ENCODE measurements around the gene LSM8. TPM values are rescaled to one million over a fixed set of nuclear protein-coding genes. Genes with fewer than 3 reads are reported as not detected.

LSM8 gene
- polyA plus RNA-seq, 1 donor (not counting 4 experiments of a cell fraction or from before 2014, with no cell fraction given): 50.2 TPM

DNA sequence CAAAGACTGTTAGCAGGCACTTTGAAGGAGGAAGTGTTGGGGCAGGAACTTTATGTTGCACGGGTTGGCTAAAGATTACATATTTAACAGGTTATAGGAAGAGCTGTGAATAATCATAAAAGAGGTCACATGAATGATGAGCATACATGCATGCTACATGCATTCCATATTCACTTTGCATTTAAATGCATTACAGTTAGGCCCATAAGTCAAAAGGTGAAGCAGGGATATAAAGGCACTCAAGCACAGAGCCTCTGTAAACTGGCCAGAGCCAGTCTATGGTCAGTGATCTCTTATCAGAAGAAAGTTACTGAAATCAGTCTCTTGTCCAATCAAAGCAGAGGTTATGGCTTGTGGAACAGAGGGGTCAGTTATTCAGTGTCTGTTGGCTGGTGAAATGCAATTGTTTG, 33.3 kb downstream of the LSM8 start:
- Histone ChIP-seq H3K9ac (ENCODE audit: control insufficient read depth, extremely low read depth, insufficient read depth, low read length) (no peak overlapping the region), H4K20me1 (ENCODE audit: control insufficient read depth, extremely low read depth, insufficient read depth, low read length) (no peaks in the 10 kb centered on the region), H3K36me3 (ENCODE audit: control insufficient read depth in 2 of 2, extremely low read depth in 1 of 2, insufficient read depth in 2 of 2, low read length in 2 of 2) (no peaks in the 10 kb centered on the region), H2AFZ (ENCODE audit: control insufficient read depth, low read length) (no peak overlapping the region), H3K9me3 (ENCODE audit: control insufficient read depth, low read depth, low read length) (no peaks in the 10 kb centered on the region), H3K27ac (ENCODE audit: control insufficient read depth, insufficient read depth, low read length) (no peak overlapping the region), H3K27me3 (ENCODE audit: control insufficient read depth, extremely low read depth, insufficient read depth, low read length) (no peaks in the 10 kb centered on the region), H3K9me1 (ENCODE audit: control insufficient read depth, extremely low read depth, insufficient read depth, low read length) (no peaks in the 10 kb centered on the region), H3K4me3 (ENCODE audit: control insufficient read depth in 2 of 3, extremely low read depth in 1 of 3, insufficient read depth in 2 of 3, low read depth in 1 of 3, low read length in 3 of 3) (no peak overlapping the region), H3K4me1 (ENCODE audit: control insufficient read depth, extremely low read depth, insufficient read depth, low read length) (peaks cover 6% of the 10 kb centered on the region), H3K79me2 (ENCODE audit: control insufficient read depth, insufficient read depth, low read length) (no peaks in the 10 kb centered on the region), H3K4me2 (ENCODE audit: control insufficient read depth, extremely low read depth, insufficient read depth, low read depth, low read length) (no peak overlapping the region)
- dilution Hi-C loops (cut with MboI; ENCODE audit: extremely low pct_ligation_motif_present, low sequenced_read_pairs): no loop called here
- no peak for DNase-seq (ENCODE audit: low read depth, low spot score)
- FAIRE-seq: no peak
- TF ChIP-seq, protein P1, sequence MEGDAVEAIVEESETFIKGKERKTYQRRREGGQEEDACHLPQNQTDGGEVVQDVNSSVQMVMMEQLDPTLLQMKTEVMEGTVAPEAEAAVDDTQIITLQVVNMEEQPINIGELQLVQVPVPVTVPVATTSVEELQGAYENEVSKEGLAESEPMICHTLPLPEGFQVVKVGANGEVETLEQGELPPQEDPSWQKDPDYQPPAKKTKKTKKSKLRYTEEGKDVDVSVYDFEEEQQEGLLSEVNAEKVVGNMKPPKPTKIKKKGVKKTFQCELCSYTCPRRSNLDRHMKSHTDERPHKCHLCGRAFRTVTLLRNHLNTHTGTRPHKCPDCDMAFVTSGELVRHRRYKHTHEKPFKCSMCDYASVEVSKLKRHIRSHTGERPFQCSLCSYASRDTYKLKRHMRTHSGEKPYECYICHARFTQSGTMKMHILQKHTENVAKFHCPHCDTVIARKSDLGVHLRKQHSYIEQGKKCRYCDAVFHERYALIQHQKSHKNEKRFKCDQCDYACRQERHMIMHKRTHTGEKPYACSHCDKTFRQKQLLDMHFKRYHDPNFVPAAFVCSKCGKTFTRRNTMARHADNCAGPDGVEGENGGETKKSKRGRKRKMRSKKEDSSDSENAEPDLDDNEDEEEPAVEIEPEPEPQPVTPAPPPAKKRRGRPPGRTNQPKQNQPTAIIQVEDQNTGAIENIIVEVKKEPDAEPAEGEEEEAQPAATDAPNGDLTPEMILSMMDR (optimal IDR thresholded peaks at IDR 0.05 in 1 of 3, IDR thresholded peaks at IDR 0.05 in 1 of 3, conservative IDR thresholded peaks at IDR 0.05 in 1 of 3; ENCODE audit: extremely low read depth in 1 of 3, insufficient read depth in 2 of 3, low read length in 3 of 3): no peak
- no peak for TF ChIP-seq EZH2 (IDR thresholded peaks at IDR 0.05; ENCODE audit: low read length)

DNA sequence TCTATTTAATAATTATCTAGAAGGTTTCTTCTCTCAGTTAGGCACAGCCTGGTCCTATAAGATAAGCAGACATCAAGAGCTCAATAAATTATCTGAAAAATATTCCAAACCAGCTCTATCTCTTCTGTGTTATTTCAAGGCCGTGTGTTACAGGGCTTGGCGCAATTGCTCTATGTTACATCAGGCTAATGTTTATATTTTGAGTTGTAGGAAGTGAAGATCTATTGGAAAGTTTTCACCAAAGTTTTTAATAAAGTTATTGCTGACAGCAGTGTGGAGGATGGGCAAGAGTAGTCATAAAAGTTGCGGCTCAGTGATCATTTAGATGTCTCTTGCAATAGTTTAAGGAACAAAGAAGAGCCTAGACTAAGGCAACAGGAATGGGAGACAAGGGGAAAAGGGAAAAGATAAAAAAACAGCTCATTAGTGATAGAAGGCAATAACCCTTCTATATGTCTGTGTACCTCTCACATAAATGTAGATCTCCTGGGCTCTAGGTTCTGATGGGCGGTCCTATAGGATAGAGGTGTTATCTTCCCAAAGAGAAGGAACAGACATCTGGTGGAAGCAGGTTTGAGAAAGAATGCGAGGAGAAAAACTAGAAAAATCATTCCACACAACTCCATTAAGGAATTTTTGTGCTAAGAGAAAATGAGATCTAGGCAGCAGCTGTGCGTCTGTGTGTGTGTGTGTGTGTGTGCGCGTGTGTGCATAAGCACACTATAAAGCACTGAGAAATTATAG, 34.6 kb downstream of the LSM8 start:
- dilution Hi-C loops (cut with MboI; ENCODE audit: extremely low pct_ligation_motif_present, low sequenced_read_pairs): no loop called here
- Histone ChIP-seq H4K20me1 (ENCODE audit: control insufficient read depth, extremely low read depth, insufficient read depth, low read length) (no peaks in the 10 kb centered on the region), H3K27me3 (ENCODE audit: control insufficient read depth, extremely low read depth, insufficient read depth, low read length) (no peaks in the 10 kb centered on the region), H2AFZ (ENCODE audit: control insufficient read depth, low read length) (no peak overlapping the region), H3K27ac (ENCODE audit: control insufficient read depth, insufficient read depth, low read length) (no peak overlapping the region), H3K4me1 (ENCODE audit: control insufficient read depth, extremely low read depth, insufficient read depth, low read length) (peaks cover 6% of the 10 kb centered on the region), H3K79me2 (ENCODE audit: control insufficient read depth, insufficient read depth, low read length) (no peaks in the 10 kb centered on the region), H3K36me3 (ENCODE audit: control insufficient read depth in 2 of 2, extremely low read depth in 1 of 2, insufficient read depth in 2 of 2, low read length in 2 of 2) (no peaks in the 10 kb centered on the region), H3K4me3 (ENCODE audit: control insufficient read depth in 2 of 3, extremely low read depth in 1 of 3, insufficient read depth in 2 of 3, low read depth in 1 of 3, low read length in 3 of 3) (no peak overlapping the region), H3K9me3 (ENCODE audit: control insufficient read depth, low read depth, low read length) (no peaks in the 10 kb centered on the region), H3K4me2 (ENCODE audit: control insufficient read depth, extremely low read depth, insufficient read depth, low read depth, low read length) (no peak overlapping the region), H3K9ac (ENCODE audit: control insufficient read depth, extremely low read depth, insufficient read depth, low read length) (no peak overlapping the region), H3K9me1 (ENCODE audit: control insufficient read depth, extremely low read depth, insufficient read depth, low read length) (no peaks in the 10 kb centered on the region)
- no peak for FAIRE-seq
- no peak for DNase-seq (ENCODE audit: low read depth, low spot score)
- TF ChIP-seq, protein P1 (optimal IDR thresholded peaks at IDR 0.05 in 1 of 3, IDR thresholded peaks at IDR 0.05 in 1 of 3, conservative IDR thresholded peaks at IDR 0.05 in 1 of 3; ENCODE audit: extremely low read depth in 1 of 3, insufficient read depth in 2 of 3, low read length in 3 of 3): no peak
- no peak for TF ChIP-seq EZH2 (IDR thresholded peaks at IDR 0.05; ENCODE audit: low read length)

Measured in keratinocyte (primary cell).